Raji (cell line): ENCODE data around the gene ZNF562.

Experiments
- POLR2A ChIP-seq: IDR thresholded peaks from 2 replicates; pipeline ENCODE4 v1.6.1; 2011; ENCODE audit warnings: low read depth, low read length, control low read depth; ENCODE audit not compliant: insufficient read depth

The ZNF562 gene

DNA sequence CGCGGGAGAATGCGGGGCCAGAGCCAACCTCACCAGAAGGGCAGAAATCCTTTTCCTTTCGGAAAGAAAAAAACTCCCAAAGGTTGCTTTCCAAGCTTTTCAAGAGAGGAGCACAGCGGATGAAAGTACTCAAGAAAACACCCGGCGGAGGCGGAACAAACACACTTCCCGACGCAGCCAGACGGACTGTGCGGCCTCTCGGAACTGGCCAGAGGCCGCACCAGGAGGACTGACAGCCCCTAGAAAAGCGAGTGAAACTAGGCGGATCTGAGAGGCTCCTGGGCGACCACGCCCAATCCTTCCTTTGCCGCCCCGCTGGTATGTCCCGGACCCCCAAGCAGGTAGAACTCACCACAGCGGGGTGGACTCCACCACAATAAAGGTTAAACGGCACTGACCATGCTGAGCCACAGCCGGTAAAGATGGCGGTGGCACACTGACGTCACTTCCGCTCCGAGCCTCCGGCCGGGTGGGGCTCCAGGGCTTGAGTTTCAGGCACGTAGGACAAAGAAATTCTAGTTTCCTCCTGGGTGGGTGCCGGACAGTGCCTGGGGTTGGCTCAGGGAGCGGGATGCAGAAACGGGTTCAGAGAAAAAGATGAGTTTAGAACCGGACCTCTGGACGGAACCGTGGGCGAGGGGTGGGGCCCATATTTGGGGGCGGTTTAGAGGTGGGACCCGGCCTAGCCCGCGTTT, at the start of gene ZNF562:
Gene ZNF562, minus strand, starts transcription at position 438 of the 695 bp plus-strand sequence. CDS start 14,356 bp downstream, outside the sequence.
- peak; percentile 55 for TF ChIP-seq POLR2A

- TF ChIP-seq POLR2A = no peak
Measured at GRCh38 chr19:9724157-9724556, 49.3 kb upstream of the ZNF562 start.

DNA sequence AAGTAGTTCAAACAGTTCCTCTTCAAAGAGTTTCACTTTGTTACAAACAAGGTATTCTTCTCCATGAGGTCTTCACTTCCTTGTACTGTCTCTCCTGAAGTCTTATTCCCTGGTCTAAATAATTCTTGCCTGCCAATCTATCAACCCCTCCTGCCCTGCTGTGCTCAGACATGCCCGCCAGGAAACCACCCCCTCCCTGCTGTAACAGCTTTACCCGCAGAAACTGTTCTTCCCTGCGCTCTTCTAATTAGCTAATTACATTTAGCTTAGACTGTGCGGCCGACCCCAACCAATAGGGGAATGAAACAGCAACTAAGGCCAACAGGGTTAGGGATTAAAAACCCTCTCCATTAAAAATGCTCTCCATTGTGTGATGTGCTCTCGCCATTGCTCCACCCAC, 47.0 kb upstream of the ZNF562 start:
- no peak for TF ChIP-seq POLR2A

DNA sequence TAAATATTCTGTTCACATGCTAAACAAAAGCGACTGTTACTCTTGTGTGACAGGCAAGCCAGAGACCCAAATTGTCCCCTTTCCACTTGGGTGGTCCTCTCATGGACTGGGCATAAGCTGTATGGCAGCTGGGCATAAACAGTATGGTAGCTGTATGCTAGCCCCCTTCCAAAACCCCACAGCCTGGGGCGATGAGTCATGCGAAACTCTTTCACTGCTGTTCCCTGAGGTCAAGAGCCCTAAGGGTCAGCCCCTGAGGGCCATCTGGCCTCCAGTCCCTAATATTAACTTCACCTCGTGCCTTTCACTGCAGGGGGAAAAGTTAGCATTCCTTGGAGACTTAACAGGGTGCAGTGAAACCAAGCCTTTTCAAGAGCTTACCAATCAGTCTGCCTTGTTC, 45.6 kb upstream of the ZNF562 start:
- no peak for TF ChIP-seq POLR2A

DNA sequence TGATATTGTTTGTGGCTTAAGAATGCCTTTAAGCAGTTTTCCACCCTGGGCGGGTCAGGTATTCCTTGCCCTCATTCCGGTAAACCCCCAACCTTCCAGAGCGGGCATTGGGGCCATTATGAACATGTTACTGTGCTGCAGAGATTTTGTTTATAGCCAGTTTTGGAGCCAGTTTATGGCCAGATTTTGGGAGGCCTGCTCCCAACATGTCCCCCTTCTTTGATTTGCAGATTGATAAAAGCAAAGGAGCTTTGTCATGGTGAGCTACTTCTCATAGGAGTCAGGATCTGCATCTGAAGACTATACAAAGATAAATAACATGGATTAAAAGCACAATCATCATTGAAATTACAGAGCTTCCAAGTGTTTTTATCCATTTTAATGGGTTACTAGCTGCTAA, 36.9 kb upstream of the ZNF562 start:
- no peak for TF ChIP-seq POLR2A

GRCh38 chr19:9709305-9709704, 34.4 kb upstream of the ZNF562 start:
- no peak for TF ChIP-seq POLR2A

- no peak for TF ChIP-seq POLR2A
Measured at GRCh38 chr19:9705836-9706235, 30.9 kb upstream of the ZNF562 start.

DNA sequence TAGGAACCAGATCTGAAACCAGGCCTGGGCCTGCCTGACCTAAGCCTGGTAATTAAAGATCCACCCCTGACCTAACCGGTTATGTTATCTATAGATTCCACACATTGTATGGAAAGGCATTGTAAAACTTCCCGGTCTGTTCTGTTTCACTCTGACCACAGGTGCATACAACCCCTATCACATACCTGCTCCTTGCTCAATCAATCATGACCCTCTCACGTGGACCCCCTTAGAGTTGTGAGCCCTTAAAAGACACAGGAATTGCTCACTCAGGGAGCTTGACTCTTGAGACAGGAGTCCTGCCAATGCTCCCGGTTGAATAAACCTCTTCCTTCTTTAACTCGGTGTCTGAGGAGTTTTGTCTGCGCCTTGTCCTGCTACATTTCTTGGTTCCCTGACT, 27.3 kb upstream of the ZNF562 start:
- TF ChIP-seq POLR2A = no peak

DNA sequence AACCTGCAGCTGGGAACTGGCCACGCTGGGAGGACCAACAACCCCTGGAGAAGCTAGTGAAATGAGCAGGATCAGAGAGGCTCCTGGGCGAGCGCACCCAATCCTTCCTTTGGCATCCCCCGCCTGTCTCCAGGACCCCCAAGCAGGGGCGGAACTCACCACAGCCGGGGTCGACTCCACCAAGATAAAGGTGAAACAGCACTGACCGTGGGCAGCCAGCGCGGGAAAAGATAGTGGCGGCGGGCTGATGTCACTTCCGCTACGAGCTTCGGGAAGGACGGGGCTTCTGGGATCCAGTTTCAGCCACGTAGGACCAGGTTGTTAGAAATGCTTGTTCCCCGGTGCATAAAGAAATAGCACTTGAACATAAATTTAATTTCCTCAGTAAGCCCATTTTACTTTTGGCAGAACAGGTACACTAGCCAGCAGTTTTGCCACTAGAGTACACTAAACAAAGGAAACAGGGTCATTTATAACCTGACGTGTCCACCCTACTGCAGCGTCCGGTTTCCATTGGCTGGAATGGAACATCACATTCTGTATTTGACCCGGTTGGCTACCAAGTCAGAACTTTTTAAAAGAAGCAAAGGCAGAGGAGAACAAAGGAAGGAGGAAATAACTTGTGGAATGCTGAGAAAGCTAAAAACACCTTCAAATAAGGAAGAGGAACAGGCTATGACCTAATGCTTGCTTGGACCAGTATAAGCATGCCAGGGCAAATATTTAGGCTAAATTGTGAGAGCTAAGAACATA, 25.5 kb upstream of the ZNF562 start:
- no peak for TF ChIP-seq POLR2A

GRCh38 chr19:9673912-9674662, 813 bp downstream of the ZNF562 start:
- TF ChIP-seq POLR2A = no peak

- TF ChIP-seq POLR2A = no peak
Measured at GRCh38 chr19:9672893-9673292, 2.0 kb downstream of the ZNF562 start.

GRCh38 chr19:9671655-9672054, 3.2 kb downstream of the ZNF562 start:
- TF ChIP-seq POLR2A = no peak

DNA sequence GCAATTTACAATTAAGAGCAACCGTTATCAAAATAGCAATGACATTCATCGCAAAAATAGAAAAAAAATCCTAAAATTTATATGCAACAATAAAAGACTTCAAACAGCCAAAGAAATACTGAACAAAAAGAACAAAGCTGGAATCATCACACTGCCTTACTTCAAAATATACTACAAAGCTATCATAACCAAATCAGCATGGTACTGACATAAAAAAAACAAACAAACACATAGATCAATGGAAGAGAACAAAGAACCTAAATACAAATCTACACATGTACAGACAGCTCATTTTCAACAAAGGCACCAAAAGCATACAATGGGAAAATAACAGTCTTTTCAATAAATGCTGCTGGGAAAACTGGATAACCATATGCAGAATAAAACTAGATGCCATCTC, 6.4 kb downstream of the ZNF562 start:
- no peak for TF ChIP-seq POLR2A

DNA sequence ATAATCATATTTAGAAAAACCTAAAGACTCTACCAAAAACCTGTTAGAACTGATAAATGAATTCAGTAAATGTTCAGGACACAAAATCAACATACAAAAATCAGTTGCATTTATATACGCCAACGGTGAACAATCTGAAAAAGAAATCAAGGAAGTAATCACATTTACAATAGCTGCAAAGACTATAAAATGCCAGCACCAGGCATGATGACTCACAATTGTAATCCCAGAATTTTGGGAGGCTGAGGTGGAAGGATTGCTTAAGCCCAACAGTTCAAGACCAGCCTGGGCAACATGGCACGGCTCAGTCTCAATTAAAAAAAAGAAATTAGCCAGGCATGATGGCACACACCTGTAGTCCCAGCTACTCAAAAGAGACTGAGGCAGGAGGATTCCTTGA, 7.0 kb downstream of the ZNF562 start:
- TF ChIP-seq POLR2A = no peak

GRCh38 chr19:9658769-9659168, 16.1 kb downstream of the ZNF562 start:
- TF ChIP-seq POLR2A = no peak

- TF ChIP-seq POLR2A = no peak
Measured at GRCh38 chr19:9650345-9650744, 24.6 kb downstream of the ZNF562 start.
